Lung (tissue), 12 donors: ENCODE measurements around the gene COLEC11. TPM values are rescaled to one million over a fixed set of nuclear protein-coding genes. Genes with fewer than 3 reads are reported as not detected.
"Not testable (repeated sequence)": the region's sequence is repeated elsewhere in the genome, so short reads cannot be mapped to it uniquely, and the experiment has no call there.

Experiments used
- ATAC-seq: fragments of 200-7000 bp; cut with Tn5 transposase; one replicate; pipeline ENCODE4 v1.9.1; 2020; ENCODE audit warnings: moderate number of reproducible peaks; ENCODE audit not compliant: insufficient read depth, low FRiP score
- DNase-seq, 3 donors: peaks; one replicate each; pipeline ENCODE4 v3.0.0-alpha.2; 2013 to 2017
- H3K27ac ChIP-seq, 2 donors: one replicate each; pipeline ENCODE4 v1.5.1; 2013; ENCODE audit warnings: mild to moderate bottlenecking in 2 of 2, moderate library complexity in 2 of 2, control low read depth in 1 of 2, inconsistent platforms in 1 of 2, low read depth in 1 of 2, low read length in 1 of 2
- H3K27me3 ChIP-seq, 3 donors: one replicate each; pipeline ENCODE4 v1.5.1; 2013; ENCODE audit warnings: low read length in 2 of 3; ENCODE audit not compliant: control insufficient read depth in 3 of 3, insufficient read depth in 3 of 3
- H3K36me3 ChIP-seq, 4 donors: one replicate each; pipeline ENCODE4 v1.5.1; 2013; ENCODE audit warnings: low read length in 4 of 4, mild to moderate bottlenecking in 1 of 4, moderate library complexity in 1 of 4; ENCODE audit not compliant: control insufficient read depth in 4 of 4, insufficient read depth in 4 of 4
- H3K4me1 ChIP-seq, 5 donors: one replicate each; pipeline ENCODE4 v1.5.1; 2013; ENCODE audit warnings: low read length in 5 of 5, mild to moderate bottlenecking in 2 of 5, moderate library complexity in 1 of 5; ENCODE audit not compliant: control insufficient read depth in 5 of 5, insufficient read depth in 5 of 5
- H3K4me3 ChIP-seq: one replicate; pipeline ENCODE4 v1.5.1; 2013; ENCODE audit warnings: mild to moderate bottlenecking, control low read depth, moderate library complexity
- H3K9ac ChIP-seq, 2 donors: one replicate each; pipeline ENCODE4 v1.5.1; 2013; ENCODE audit warnings: low read length in 2 of 2, control low read depth in 1 of 2; ENCODE audit not compliant: insufficient read depth in 1 of 2
- H3K9me3 ChIP-seq, 4 donors: one replicate each; pipeline ENCODE4 v1.5.1; 2013; ENCODE audit warnings: low read length in 3 of 4, mild to moderate bottlenecking in 1 of 4, moderate library complexity in 1 of 4; ENCODE audit not compliant: control insufficient read depth in 4 of 4, insufficient read depth in 3 of 4
- WGBS, 2 donors: extraction: QIAGEN DNeasy Blood & Tissue Kit; methylation state at CpG; one replicate each; pipeline ENCODE4 v1.1.7; 2013; 5-methylcytosine and 5-hydroxymethylcytosine counted together
- polyA plus RNA-seq, 2 donors: library from polyadenylated mRNA; stranded (reverse); fragments of 200-250 nt; gene quantifications; one replicate each; pipeline ENCODE4 v1.2.1, GENCODE V29; 2013
- total RNA-seq, 2 donors: library from RNA; depleted of rRNA in 1 of 2; stranded (reverse); fragments of >200 nt in 1 of 2; gene quantifications; one replicate each; pipeline ENCODE4 v1.2.1, GENCODE V29; 2014 to 2021
- TF ChIP-seq, protein P1 (sequence below): IDR thresholded peaks from 2 replicates; pipeline ENCODE4 v1.5.1; 2012; ENCODE audit warnings: mild to moderate bottlenecking; ENCODE audit errors: control extremely low read depth, extremely low read depth
- donor health status: control.
- donor health status: control.
- donor health status: Bipolar disorder and iron deficiency.
- donor health status: healthy.
- donor health status: DM: yes; HTN: yes; CAD: no.

COLEC11 gene
- total and polyA plus RNA-seq, 4 donors = 0.71 to 3.7 (median 1.9) TPM

DNA sequence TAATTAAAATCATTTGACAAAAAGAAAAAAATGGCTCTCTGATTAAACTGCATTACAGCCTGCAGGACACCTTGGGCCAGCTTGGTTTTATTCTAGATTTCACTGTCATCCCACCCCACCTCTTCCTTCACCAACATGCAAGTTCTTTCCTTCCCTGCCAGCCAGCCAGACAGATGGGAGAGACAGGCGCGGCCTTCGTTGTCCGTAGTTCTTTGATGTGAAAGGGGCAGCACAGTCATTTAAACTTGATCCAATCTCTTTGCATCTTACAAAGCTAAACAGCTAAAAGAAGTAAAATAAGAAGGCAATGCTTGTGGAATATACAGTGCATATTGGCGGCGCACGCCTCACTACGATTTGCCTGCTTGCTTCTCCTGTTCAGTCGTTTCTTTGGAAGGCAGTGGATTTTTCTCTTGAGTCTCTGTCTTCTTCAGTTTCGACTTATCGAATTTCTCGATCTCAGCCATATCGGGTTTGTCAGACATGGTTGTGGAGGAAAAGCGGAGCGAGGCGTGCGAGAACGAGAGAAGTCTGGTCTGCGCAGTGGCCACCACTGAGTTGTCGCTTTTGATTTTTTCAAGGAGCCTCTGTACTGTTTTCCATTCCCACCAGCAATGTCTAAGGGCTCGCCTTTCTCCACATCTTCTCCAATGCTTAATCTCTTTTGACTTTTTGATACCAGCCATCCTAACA is 22.4 kb downstream of the COLEC11 start:
- no peak for ATAC-seq
- H3K4me3 ChIP-seq = no peak overlapping the region
- H3K9me3 ChIP-seq = peaks cover 0 to 1% (median 0%) of the 10 kb centered on the region in 4 donors
- H3K27ac ChIP-seq = no peak overlapping the region
- H3K36me3 ChIP-seq = no peaks in the 10 kb centered on the region
- H3K27me3 ChIP-seq = no peaks in the 10 kb centered on the region
- H3K9ac ChIP-seq = no peak overlapping the region
- 97% methylated on average over 21 of the region's 21 CpGs for WGBS, 2 donors
- TF ChIP-seq, protein P1, sequence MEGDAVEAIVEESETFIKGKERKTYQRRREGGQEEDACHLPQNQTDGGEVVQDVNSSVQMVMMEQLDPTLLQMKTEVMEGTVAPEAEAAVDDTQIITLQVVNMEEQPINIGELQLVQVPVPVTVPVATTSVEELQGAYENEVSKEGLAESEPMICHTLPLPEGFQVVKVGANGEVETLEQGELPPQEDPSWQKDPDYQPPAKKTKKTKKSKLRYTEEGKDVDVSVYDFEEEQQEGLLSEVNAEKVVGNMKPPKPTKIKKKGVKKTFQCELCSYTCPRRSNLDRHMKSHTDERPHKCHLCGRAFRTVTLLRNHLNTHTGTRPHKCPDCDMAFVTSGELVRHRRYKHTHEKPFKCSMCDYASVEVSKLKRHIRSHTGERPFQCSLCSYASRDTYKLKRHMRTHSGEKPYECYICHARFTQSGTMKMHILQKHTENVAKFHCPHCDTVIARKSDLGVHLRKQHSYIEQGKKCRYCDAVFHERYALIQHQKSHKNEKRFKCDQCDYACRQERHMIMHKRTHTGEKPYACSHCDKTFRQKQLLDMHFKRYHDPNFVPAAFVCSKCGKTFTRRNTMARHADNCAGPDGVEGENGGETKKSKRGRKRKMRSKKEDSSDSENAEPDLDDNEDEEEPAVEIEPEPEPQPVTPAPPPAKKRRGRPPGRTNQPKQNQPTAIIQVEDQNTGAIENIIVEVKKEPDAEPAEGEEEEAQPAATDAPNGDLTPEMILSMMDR = no peak
- no peaks in the 10 kb centered on the region for H3K4me1 ChIP-seq
- DNase-seq = no peak

DNA sequence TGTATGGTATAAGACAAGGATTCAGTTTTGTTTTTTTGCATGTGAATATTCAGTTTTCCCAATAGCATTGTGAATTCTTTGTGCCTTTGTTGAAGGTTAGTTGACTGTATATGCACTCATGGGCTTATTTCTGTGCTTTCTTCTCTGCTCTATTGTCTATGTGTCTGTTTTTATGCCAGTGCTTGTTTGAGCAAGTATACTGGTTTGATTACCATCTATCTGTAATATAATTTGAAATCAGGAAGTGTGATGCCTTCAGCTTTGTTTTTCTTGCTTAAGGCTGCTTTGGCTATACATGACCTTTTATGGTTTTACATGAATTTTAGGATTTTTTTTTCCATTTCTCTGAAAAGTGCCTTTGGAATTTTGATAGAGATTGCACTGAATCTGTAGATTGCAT is 23.5 kb downstream of the COLEC11 start:
- TF ChIP-seq, protein P1 = no peak
- H3K4me1 ChIP-seq = no peaks in the 10 kb centered on the region
- DNase-seq (no peak), ATAC-seq (no peak)
- no peak overlapping the region for H3K27ac ChIP-seq
- H3K9ac ChIP-seq = no peak overlapping the region
- no peaks in the 10 kb centered on the region for H3K36me3 ChIP-seq
- no peaks in the 10 kb centered on the region for H3K27me3 ChIP-seq
- H3K9me3 ChIP-seq = no peaks in the 10 kb centered on the region
- H3K4me3 ChIP-seq = no peak overlapping the region

DNA sequence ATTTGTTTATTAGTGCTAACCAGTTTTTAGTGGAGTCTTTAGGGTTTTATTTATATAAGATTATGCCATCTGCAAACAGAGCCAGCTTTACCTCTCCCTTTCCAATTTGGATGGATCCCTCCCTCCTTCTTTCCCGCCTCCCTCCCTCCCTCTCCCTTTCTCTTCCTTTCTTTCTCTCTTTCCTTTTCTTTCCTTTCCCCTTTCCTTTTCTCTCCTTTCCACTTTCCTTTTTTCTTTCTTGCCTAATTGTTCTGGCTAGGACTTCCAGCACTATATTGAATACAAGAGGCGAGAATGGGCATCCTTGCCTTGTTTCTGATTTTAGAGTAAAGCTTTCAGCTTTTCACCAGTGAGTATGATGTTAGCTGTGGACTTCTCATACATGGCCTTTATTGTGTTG is 24.1 kb downstream of the COLEC11 start:
- H3K4me1 ChIP-seq = no peaks in the 10 kb centered on the region
- H3K9ac ChIP-seq = no peak overlapping the region
- 94 to 98% methylated on average over 2 of the region's 2 CpGs for WGBS, 2 donors
- no peak for ATAC-seq
- H3K4me3 ChIP-seq = no peak overlapping the region
- DNase-seq = no peak
- TF ChIP-seq, protein P1 = no peak
- no peaks in the 10 kb centered on the region for H3K27me3 ChIP-seq
- no peaks in the 10 kb centered on the region for H3K36me3 ChIP-seq
- no peaks in the 10 kb centered on the region for H3K9me3 ChIP-seq
- H3K27ac ChIP-seq = no peak overlapping the region

DNA sequence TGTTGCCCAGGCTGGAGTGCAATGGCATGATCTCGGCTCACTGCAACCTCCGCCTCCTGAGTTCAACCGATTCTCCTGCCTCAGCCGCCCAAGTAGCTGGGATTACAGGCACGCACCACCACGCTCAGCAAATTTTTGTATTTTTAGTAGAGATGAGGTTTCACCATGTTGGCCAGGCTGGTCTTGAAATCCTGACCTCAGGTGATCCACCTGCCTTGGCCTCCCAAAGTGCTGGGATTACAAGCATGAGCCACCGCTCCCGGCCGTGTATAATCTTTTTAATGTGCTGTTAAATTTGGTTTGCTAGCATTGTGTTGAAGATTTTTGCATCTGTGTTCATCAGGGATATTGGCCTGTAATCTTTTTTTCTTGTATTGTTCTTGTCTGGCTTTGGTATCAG is 24.7 kb downstream of the COLEC11 start:
- not testable (repeated sequence) for H3K4me1 ChIP-seq, DNase-seq, H3K4me3 ChIP-seq, H3K27me3 ChIP-seq, H3K36me3 ChIP-seq, H3K27ac ChIP-seq, ATAC-seq, H3K9ac ChIP-seq, H3K9me3 ChIP-seq
- 98 to 99% methylated on average over 9 of the region's 9 CpGs for WGBS, 2 donors
